Tibial nerve (tissue), 4 donors: ENCODE data around the gene KCNAB2. TPM values are rescaled to one million over a fixed set of nuclear protein-coding genes. Genes with fewer than 3 reads are reported as not detected.

Source experiments
- DNase-seq, 2 donors: peaks; one replicate each; pipeline ENCODE4 v3.0.0-alpha.2; 2019; ENCODE audit warnings: low spot score in 2 of 2
- H3K27ac ChIP-seq, 4 donors: fragments of 200-600 bp; sonication (generic) in 3 of 4; one replicate each; pipeline ENCODE4 v1.5.1; 2017 to 2019; ENCODE audit warnings: mild to moderate bottlenecking in 1 of 4
- H3K27me3 ChIP-seq, 2 donors: fragments of 200-600 bp; sonication (generic) in 1 of 2; one replicate each; pipeline versions ENCODE4 v1.5.1 to v1.6.0; 2017 to 2019
- H3K36me3 ChIP-seq, 3 donors: fragments of 200-600 bp; sonication (generic); one replicate each; pipeline ENCODE4 v1.5.1; 2018 to 2019
- H3K4me1 ChIP-seq, 4 donors: fragments of 200-600 bp; sonication (generic) in 3 of 4; one replicate each; pipeline ENCODE4 v1.5.1; 2017 to 2019
- H3K4me3 ChIP-seq, 4 donors: fragments of 200-600 bp; sonication (generic) in 3 of 4; one replicate each; pipeline ENCODE4 v1.5.1; 2017 to 2019; ENCODE audit warnings: mild to moderate bottlenecking in 1 of 4, moderate library complexity in 1 of 4
- H3K9me3 ChIP-seq, 4 donors: fragments of 200-600 bp; sonication (generic) in 3 of 4; one replicate each; pipeline ENCODE4 v1.5.1; 2017 to 2019
- EP300 ChIP-seq, 2 donors: sonication (generic); formaldehyde crosslinking; IDR thresholded peaks; one replicate each; pipeline ENCODE4 v1.6.1; 2017; ENCODE audit warnings: antibody characterized with exemption in 2 of 2, mild to moderate bottlenecking in 1 of 2
- POLR2A ChIP-seq, 2 donors: fragments of 450-650 bp; IDR thresholded peaks; one replicate each; pipeline ENCODE4 v1.6.1; 2017; ENCODE audit warnings: antibody characterized with exemption in 2 of 2, mild to moderate bottlenecking in 2 of 2, moderate library complexity in 2 of 2
- WGBS, 2 donors: methylation state at CpG; one replicate each; pipeline ENCODE4 v1.1.5; 2018; 5-methylcytosine and 5-hydroxymethylcytosine counted together
- total RNA-seq, 4 donors: library from RNA; depleted of rRNA; stranded (reverse); fragments of >200 nt; gene quantifications; one replicate each; pipeline ENCODE4 v1.1.0, GENCODE V29; 2016
- TF ChIP-seq, protein P1 (sequence below), 5 experiments: fragments of 200-600 bp in 3 of 5; fragments of 450-650 bp in 2 of 5; sonication (generic) in 3 of 5; IDR thresholded peaks; one replicate each; pipeline ENCODE4 v1.5.1; 2016 to 2019; ENCODE audit warnings: antibody characterized with exemption in 5 of 5, mild to moderate bottlenecking in 3 of 5, moderate library complexity in 2 of 5

The KCNAB2 gene
- total RNA-seq, 4 donors from 2014 or later = 7.0 to 21.4 (median 13.8) TPM

- DNase-seq = no peak
- Histone ChIP-seq H3K9me3 (no peaks in the 10 kb centered on the region), H3K4me1 (no peaks in the 10 kb centered on the region), H3K27me3 (no peaks in the 10 kb centered on the region), H3K36me3 (peaks cover 0 to 36% (median 0%) of the 10 kb centered on the region in 3 donors), H3K4me3 (no peak overlapping the region), H3K27ac (no peak overlapping the region)
- WGBS, 2 donors = 86 to 94% methylated on average over 14 to 19 of the region's 19 CpGs
- TF ChIP-seq EP300 (IDR thresholded peaks at IDR 0.05) (no peak), POLR2A (IDR thresholded peaks at IDR 0.05) (no peak)
- TF ChIP-seq, protein P1, sequence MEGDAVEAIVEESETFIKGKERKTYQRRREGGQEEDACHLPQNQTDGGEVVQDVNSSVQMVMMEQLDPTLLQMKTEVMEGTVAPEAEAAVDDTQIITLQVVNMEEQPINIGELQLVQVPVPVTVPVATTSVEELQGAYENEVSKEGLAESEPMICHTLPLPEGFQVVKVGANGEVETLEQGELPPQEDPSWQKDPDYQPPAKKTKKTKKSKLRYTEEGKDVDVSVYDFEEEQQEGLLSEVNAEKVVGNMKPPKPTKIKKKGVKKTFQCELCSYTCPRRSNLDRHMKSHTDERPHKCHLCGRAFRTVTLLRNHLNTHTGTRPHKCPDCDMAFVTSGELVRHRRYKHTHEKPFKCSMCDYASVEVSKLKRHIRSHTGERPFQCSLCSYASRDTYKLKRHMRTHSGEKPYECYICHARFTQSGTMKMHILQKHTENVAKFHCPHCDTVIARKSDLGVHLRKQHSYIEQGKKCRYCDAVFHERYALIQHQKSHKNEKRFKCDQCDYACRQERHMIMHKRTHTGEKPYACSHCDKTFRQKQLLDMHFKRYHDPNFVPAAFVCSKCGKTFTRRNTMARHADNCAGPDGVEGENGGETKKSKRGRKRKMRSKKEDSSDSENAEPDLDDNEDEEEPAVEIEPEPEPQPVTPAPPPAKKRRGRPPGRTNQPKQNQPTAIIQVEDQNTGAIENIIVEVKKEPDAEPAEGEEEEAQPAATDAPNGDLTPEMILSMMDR (IDR thresholded peaks at IDR 0.05) = no peak
Measured at GRCh38 chr1:6094246-6094645, 48.6 kb downstream of the KCNAB2 start.

DNA sequence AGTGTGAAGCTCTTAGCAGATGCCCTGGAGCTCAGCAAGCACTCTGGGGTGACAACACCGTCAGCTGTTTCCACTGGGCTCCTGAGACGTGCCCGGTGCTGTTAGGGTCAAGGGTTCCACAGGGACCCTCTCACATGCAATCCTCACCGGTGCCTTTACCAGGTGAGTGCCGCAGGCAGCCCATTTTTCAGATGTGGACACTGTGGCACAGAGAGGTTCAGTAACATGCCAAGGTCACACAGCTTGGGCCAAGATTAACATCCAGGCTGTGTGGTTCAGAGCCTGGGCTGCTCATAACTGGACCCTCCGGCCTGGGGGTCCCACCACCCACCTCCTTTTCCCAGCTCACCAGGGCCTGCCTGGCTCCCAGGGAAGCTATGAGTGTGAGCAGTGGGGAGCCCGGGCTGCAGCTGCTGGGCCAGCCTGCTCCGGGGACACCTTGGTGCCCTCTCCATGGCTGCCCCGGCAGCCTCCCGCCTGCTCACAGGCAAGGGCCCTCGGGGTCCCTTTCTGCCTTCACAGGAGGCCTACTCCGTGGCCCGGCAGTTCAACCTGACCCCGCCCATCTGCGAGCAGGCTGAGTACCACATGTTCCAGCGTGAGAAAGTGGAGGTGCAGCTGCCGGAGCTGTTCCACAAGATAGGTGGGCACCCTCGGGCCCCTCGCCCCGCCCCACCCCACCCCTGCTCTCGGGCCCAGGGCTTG is 49.3 kb downstream of the KCNAB2 start:
- TF ChIP-seq, protein P1 (IDR thresholded peaks at IDR 0.05) = no peak
- TF ChIP-seq POLR2A (IDR thresholded peaks at IDR 0.05) (no peak), EP300 (IDR thresholded peaks at IDR 0.05) (no peak)
- H3K27ac ChIP-seq = no peak overlapping the region
- no peak for DNase-seq
- no peak overlapping the region for H3K4me3 ChIP-seq
- H3K4me1 ChIP-seq = no peaks in the 10 kb centered on the region
- H3K27me3 ChIP-seq = no peaks in the 10 kb centered on the region
- WGBS, 2 donors = 83% methylated on average over 16 to 21 of the region's 21 CpGs
- H3K36me3 ChIP-seq = peaks cover 0 to 37% (median 0%) of the 10 kb centered on the region in 3 donors
- H3K9me3 ChIP-seq = no peaks in the 10 kb centered on the region

GRCh38 chr1:6095511-6096242 is 50.0 kb downstream of the KCNAB2 start:
- no peaks in the 10 kb centered on the region for H3K27me3 ChIP-seq

DNA sequence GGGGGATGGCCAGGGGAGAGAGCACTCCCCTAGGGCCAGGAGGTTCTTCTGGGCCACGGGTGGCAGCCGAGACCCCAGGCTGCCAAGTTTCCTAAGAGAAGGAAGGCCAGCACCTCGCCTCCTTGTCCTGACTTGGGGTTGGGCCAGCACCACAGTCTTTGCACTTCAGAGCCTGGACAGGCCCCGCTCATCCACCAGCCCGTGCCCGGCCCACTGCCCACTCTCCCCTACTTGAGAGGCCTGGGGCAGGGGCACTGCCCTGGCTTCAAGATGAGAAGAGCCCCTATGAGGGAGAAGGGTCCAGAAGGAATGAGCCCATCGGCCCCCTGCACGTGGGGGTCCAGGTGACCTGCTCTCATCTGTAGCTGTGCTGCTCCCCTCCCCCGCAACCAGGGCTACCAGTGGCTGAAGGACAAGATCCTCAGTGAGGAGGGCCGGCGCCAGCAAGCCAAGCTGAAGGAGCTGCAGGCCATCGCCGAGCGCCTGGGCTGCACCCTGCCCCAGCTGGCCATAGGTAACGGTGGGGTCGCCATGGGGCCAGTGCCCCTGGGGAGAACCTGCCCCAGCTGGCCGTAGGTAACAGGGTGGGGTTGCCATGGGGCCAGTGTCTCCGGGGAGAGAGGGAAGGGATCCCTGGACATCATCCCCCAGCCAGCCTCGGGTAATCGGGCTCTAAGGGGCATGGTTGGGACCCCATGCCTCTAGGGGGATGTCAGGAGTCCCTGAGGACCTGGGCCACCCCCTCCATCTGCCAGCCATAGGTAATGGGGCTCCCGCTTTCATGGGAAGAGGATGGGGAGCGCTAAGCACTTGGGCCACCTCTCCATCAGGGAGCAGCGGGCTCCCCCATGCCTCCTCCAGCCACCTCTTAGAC is 50.8 kb downstream of the KCNAB2 start:
- Histone ChIP-seq H3K4me1 (no peaks in the 10 kb centered on the region), H3K9me3 (no peaks in the 10 kb centered on the region), H3K27me3 (no peaks in the 10 kb centered on the region), H3K27ac (no peak overlapping the region), H3K36me3 (peaks cover 0 to 31% (median 0%) of the 10 kb centered on the region in 3 donors), H3K4me3 (no peak overlapping the region)
- DNase-seq = no peak
- 85 to 91% methylated on average over 19 to 21 of the region's 23 CpGs for WGBS, 2 donors
- TF ChIP-seq EP300 (IDR thresholded peaks at IDR 0.05) = no peak
- TF ChIP-seq, protein P1 (IDR thresholded peaks at IDR 0.05) = no peak
- no peak for TF ChIP-seq POLR2A (IDR thresholded peaks at IDR 0.05)

More at GRCh38 chr1:6095511-6096242, 50.0 kb downstream of the KCNAB2 start:
- WGBS, 2 donors = 76 to 87% methylated on average over 9 of the region's 13 CpGs
- H3K36me3 ChIP-seq = peaks cover 0 to 31% (median 0%) of the 10 kb centered on the region in 3 donors
- no peak for TF ChIP-seq POLR2A (IDR thresholded peaks at IDR 0.05)
- no peak for TF ChIP-seq EP300 (IDR thresholded peaks at IDR 0.05)
- TF ChIP-seq, protein P1 (IDR thresholded peaks at IDR 0.05) = no peak
- no peak overlapping the region for H3K27ac ChIP-seq
- H3K4me1 ChIP-seq = no peaks in the 10 kb centered on the region
- H3K4me3 ChIP-seq = no peak overlapping the region
- no peak for DNase-seq
- no peaks in the 10 kb centered on the region for H3K9me3 ChIP-seq
